ENCODE results near the gene HACD1.

- no peak for TF ChIP-seq CTCF (IDR thresholded peaks at IDR 0.05; ENCODE audit: borderline replicate concordance, extremely low read depth, low read length, poor library complexity, severe bottlenecking)
- TF ChIP-seq EZH2 (IDR thresholded peaks at IDR 0.05; ENCODE audit: borderline replicate concordance, low read depth, low read length, severe bottlenecking), result no peak
Measured at GRCh38 chr10:17655567-17656146, 38.5 kb upstream of the HACD1 start.
